NCI-H2171 treated with DMSO at 0.1 percent for 48 hours (cell line): Measurements from ENCODE around the gene CAMK1D.

ENCODE experiments used
- DNase-seq: peaks from one replicate; lab custom pipeline; 2025; lab: John Stamatoyannopoulos, UW

CAMK1D gene

DNA sequence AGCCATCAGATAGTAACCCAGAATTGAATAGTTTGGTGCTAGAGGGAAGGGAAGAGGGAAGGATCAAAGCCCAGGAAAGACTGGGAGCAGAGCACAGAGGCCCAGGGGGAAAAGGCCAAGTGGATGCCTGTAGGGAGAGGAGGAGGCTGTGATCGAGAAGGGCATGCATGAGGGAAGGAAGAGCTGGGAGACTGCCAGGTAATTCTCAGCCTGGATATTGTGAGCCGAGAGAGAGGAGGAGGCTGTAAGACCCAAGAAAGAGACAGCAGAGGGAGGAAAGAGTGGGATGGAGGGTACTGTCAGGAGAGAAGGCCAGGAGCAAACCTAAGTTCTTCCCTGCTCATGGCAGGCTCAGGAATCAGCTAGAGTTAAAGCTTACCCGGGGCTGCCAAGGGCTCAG is 474.0 kb downstream of the CAMK1D start:
- DNase-seq = no peak

GRCh38 chr10:12825260-12825849 is 476.0 kb downstream of the CAMK1D start:
- DNase-seq = no peak

GRCh38 chr10:12826800-12827372 is 477.5 kb downstream of the CAMK1D start:
- DNase-seq = no peak

GRCh38 chr10:12828736-12829135 is 479.4 kb downstream of the CAMK1D start:
- DNase-seq = no peak

DNA sequence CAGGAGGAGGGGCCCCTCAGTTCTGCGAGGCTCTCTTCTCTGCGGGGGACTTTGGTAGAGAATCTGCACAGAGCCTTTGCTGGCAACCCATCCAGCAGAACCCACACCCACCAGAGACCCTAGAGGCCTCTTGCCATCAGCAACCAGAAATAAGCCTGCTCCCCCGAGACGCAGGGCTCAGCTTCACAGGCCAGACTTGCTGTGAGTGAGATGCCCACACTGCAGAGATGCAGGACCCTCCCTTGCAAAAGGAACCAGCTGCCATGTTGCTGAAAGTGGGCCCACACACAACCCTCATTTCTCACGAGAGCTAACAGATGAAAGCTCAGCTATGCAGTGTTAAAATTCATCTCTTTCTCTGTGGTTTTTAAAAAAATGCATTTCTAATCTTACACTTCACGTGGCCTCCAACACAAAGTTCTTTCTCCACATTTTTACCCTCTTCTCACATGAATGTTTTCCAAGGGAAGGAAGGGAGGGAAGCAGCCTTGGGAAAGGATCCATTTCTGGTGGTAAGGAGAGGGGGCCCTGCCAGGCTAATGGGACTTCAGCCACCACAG is 480.6 kb downstream of the CAMK1D start:
- no peak for DNase-seq

DNA sequence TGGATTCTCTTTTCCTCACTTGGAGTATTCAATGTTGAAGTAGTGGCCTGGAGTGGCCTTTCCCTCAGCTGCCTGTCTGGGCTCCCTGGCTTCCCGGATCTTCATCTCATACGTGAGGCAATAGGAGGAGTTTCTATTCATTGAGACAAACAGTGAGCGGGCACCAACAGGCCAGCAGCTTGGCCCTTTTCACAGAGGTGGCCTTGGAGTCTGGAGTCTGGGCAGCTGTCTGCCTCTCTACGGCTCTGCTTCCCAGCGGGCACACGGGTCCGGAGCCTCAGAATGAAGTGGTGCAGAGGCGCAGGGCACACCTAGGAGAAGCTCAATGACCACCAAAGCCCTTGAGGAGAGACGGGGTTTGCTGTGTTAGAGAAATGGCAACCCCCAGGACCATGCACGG is 482.7 kb downstream of the CAMK1D start:
- DNase-seq = no peak

- DNase-seq = no peak
These were observed 484.1 kb downstream of the CAMK1D start for GRCh38 chr10:12833451-12833850.

- DNase-seq = no peak
These were observed 484.8 kb downstream of the CAMK1D start for GRCh38 chr10:12834116-12834665.

DNA sequence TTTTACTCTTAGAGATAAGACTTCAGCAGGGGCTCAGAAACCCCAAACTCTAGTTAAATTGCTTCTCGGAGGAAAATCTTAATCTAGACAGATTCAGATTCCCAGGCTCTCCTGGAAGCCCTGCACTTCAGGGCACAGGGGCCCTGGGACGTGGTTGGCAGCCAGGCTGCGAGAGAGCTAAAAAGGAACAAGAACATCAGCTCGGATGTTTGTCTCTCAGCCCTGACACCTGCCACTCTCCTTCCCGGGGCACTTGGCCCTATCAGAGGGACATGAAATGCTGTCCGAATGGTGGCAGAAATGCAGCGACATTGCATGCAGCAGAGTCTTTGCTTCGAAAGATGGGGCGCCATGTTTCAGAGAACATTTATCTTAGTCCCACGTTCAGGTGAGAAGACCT is 485.4 kb downstream of the CAMK1D start:
- no peak for DNase-seq

DNA sequence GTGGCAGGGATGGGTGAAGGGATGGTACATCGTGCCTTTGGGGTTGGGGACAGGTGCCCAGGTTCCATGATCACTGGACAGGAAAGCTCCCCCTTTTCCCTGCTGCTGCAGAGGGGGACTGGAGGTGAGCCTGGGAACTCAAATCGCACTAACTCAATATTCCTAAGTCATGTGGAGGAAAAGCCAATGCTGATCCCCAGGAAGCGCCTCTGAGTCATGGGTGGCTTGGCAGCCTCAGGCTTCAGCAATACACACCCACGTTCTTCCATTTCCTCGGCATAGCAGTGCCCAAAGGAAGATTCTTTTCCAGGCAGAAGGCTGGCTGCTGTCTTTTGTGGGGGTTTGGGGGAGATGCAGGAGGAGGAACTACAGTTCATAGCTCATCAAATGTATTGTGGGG is 486.4 kb downstream of the CAMK1D start:
- no peak for DNase-seq

DNA sequence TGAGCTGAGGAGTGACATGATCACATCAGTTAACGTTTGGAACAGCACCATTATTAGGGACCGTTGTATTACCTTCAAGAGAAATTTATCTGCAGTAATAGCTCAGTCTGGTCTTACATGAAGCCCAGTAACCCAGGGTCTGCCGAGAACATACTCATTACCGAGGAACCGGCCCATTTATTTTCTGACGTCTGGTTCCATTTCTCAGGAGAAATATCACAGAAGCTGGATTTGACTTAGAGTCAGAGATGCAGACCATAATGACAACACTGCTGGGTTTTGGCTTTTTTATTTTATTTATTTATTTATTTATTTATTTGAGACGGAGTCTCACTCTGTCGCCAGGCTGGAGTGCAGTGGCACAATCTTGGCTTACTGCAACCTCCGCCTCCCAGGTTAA is 489.0 kb downstream of the CAMK1D start:
- no peak for DNase-seq

- DNase-seq = no peak
These were observed 489.9 kb downstream of the CAMK1D start for GRCh38 chr10:12838995-12839927.

GRCh38 chr10:12839941-12840611 is 490.7 kb downstream of the CAMK1D start:
- DNase-seq = peak; percentile 2

DNA sequence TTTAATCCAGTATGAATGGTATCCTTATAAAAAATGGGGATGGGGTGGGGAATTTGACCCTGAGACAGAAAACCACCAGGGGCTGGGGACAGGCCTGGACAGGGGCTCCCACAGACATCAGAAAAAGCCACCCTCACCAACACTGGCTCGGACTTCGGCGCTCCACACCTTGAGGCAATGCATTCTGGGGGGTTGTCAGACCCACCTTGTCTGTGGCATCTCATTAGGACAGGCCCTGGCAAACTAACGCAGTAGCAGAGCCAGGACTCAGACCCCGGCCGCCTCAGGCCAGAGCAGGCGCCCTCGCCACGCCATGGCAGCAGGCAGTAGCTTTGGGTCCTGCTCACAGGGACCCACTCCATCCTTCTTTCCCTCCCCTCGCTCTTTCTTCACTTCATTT is 492.1 kb downstream of the CAMK1D start:
- no peak for DNase-seq

DNA sequence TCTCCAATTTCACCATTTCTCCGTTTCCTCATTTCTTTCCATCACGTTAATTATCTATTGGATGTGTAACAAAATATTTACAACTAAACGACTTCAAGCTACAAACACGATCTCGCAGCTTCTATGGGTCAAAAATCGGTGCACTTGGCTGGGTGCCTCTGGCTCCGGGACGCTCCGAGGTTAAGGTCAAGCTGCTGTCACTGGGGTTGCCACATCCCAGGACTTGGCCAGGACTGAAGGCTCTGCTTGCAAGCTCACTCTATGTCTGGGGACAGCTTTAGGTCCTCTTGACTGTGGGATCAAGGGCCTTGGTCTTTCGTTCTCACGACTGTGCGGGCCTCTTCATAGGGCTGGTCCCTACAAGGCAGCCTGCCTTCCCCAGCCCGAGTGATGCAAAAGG is 492.5 kb downstream of the CAMK1D start:
- DNase-seq = no peak

DNA sequence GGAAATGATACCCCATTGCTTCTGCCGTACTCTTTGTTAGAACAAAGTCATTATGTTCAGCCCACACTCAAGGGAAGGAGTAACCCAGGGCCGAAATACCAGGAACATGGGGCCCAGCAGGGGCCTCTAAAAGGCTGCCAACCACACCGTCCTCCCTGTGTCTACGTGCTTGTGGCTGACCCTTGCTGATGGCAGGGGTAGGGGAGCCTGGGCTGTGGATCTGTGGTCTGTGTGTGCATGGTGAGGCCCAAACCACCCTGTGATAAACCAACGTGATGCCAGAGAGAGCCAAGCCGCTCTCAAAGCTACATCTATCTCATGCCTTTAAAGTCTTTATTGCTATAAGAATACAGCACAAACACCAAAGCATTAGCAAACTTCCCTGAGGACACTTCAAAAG is 493.0 kb downstream of the CAMK1D start:
- DNase-seq = no peak

GRCh38 chr10:12843296-12843945 is 494.1 kb downstream of the CAMK1D start:
- DNase-seq = no peak

GRCh38 chr10:12844811-12845483 is 495.6 kb downstream of the CAMK1D start:
- DNase-seq = no peak

DNA sequence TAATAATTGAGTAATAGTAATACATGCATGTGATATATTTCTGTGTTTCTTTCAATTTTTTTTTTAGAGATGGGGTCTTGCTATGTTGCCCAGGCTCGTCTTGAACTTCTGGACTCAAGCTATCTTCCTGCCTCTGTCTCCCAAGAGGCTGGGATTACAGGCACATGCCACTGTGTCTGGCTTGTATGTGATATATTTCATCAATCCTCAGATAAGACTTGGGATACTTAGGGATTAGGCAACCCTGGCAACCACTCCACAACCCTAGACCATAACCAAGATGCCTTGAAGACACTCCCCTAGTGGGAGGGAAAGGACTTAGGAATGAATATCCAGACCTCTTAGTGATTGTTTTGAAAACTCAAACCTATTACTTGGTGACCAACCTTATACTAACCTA is 497.4 kb downstream of the CAMK1D start:
- no peak for DNase-seq

DNA sequence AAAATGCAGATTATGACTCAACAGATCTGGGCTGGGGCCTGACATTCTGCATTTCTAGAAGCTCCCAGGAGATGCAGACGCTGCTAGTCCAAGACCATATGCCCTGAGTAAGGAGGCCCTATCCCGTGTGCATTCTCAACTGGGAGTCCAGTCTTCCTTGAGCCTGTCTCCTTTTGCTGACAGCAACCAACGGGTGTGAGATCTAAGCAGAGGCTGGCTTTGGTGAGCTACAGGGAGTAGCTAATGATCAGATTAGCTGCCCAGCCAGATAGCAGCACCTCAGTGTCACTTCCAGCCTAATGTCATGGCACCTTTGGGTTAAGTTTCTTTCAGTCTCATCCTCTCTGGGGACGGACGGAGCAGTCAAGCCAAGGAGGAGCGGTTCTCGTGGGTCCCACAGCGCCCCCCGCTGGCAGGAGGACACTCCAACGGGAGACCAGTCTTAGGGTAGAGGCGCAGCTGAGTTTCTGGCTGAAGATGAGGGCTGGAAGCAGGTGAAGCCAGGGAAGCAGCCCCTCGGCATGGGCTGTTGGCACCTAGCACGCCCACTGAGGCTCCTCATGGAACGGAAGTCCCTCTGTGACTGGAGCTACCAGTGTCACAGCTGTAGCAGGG is 498.1 kb downstream of the CAMK1D start:
- no peak for DNase-seq
